Hindlimb muscle (tissue), 1 donor: ENCODE data around the gene SLC25A40. TPM values are rescaled to one million over a fixed set of nuclear protein-coding genes. Genes with fewer than 3 reads are reported as not detected.
"Not testable (repeated sequence)": the region's sequence is repeated elsewhere in the genome, so short reads cannot be mapped to it uniquely, and the experiment has no call there.

Experiments
- DNase-seq: peaks from one replicate; pipeline ENCODE4 v3.0.0-alpha.2; 2013
- polyA plus RNA-seq: library from polyadenylated mRNA; unstranded; fragments of 120-200 nt; gene quantifications from one replicate; pipeline ENCODE4 v1.2.1, GENCODE V29; 2013; ENCODE audit not compliant: insufficient read length

The SLC25A40 gene
- polyA plus RNA-seq, 1 donor, result 12.7 TPM

GRCh38 chr7:87870471-87870870 is 5.7 kb downstream of the SLC25A40 start:
- DNase-seq, result no peak

GRCh38 chr7:87866533-87866932 is 9.6 kb downstream of the SLC25A40 start:
- DNase-seq, result not testable (repeated sequence)

GRCh38 chr7:87866089-87866488 is 10.1 kb downstream of the SLC25A40 start:
- no peak for DNase-seq

GRCh38 chr7:87858417-87859100 is 17.6 kb downstream of the SLC25A40 start:
- no peak for DNase-seq

- no peak for DNase-seq
Measured at GRCh38 chr7:87853237-87853864, 22.8 kb downstream of the SLC25A40 start.

- DNase-seq, result no peak
Measured at GRCh38 chr7:87852306-87852705, 23.9 kb downstream of the SLC25A40 start.

GRCh38 chr7:87850836-87851593 is 25.1 kb downstream of the SLC25A40 start:
- no peak for DNase-seq

- no peak for DNase-seq
Measured at GRCh38 chr7:87837597-87837996, 38.6 kb downstream of the SLC25A40 start.

GRCh38 chr7:87833130-87833529 is 43.0 kb downstream of the SLC25A40 start:
- no peak for DNase-seq

- no peak for DNase-seq
Measured at GRCh38 chr7:87831097-87831496, 45.1 kb downstream of the SLC25A40 start.

GRCh38 chr7:87828383-87828782 is 47.8 kb downstream of the SLC25A40 start:
- not testable (repeated sequence) for DNase-seq

GRCh38 chr7:87825369-87825768 is 50.8 kb downstream of the SLC25A40 start:
- DNase-seq, result not testable (repeated sequence)

GRCh38 chr7:87822056-87822455 is 54.1 kb downstream of the SLC25A40 start:
- not testable (repeated sequence) for DNase-seq

GRCh38 chr7:87818336-87818735 is 57.8 kb downstream of the SLC25A40 start:
- no peak for DNase-seq

- no peak for DNase-seq
Measured at GRCh38 chr7:87816389-87816788, 59.8 kb downstream of the SLC25A40 start.

GRCh38 chr7:87810726-87811125 is 65.4 kb downstream of the SLC25A40 start:
- no peak for DNase-seq

- DNase-seq, result no peak
Measured at GRCh38 chr7:87810130-87810529, 66.0 kb downstream of the SLC25A40 start.

- DNase-seq, result no peak
Measured at GRCh38 chr7:87806150-87806549, 70.0 kb downstream of the SLC25A40 start.

- peak; percentile 15 for DNase-seq
Measured at GRCh38 chr7:87797798-87798403, 78.3 kb downstream of the SLC25A40 start.

GRCh38 chr7:87797395-87797794 is 78.8 kb downstream of the SLC25A40 start:
- no peak for DNase-seq

- DNase-seq, result no peak
Measured at GRCh38 chr7:87785368-87785995, 90.7 kb downstream of the SLC25A40 start.

GRCh38 chr7:87784424-87784823 is 91.7 kb downstream of the SLC25A40 start:
- no peak for DNase-seq
